ENCODE measurements around the gene SPATA25. TPM values are rescaled to one million over a fixed set of nuclear protein-coding genes. Genes with fewer than 3 reads are reported as not detected.

SPATA25 gene
- polyA plus RNA-seq, 1 donor from 2014 or later: 5.1 TPM

DNA sequence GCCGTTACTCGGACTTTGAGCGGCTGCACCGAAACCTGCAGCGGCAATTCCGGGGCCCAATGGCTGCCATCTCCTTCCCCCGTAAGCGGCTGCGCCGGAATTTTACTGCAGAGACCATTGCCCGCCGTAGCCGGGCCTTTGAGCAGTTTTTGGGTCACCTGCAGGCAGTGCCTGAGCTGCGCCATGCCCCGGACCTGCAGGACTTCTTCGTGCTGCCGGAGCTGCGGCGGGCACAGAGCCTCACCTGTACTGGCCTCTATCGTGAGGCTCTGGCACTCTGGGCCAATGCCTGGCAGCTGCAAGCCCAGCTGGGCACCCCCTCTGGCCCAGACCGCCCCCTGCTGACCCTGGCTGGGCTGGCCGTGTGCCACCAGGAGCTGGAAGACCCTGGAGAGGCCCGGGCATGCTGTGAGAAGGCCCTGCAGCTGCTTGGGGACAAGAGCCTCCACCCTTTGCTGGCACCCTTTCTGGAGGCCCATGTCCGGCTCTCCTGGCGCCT, 46.7 kb downstream of the SPATA25 start:
- no peaks in the 10 kb centered on the region for H3K9me3 ChIP-seq (ENCODE audit: low read length)
- no peaks in the 10 kb centered on the region for H3K9me2 ChIP-seq (ENCODE audit: insufficient read depth, low read length)
- no peak overlapping the region for H3K4me2 ChIP-seq (ENCODE audit: low read length)
- no peaks in the 10 kb centered on the region for H4K20me1 ChIP-seq (ENCODE audit: insufficient read depth)
- no peak overlapping the region for H2AFZ ChIP-seq (ENCODE audit: low read depth, low read length)
- H3K9ac ChIP-seq (ENCODE audit: low read length): no peak overlapping the region
- H3K4me3 ChIP-seq (ENCODE audit: low read length): no peak overlapping the region
- no peaks in the 10 kb centered on the region for H3K79me2 ChIP-seq (replicated peaks; ENCODE audit: insufficient read depth, low read length)
- no peaks in the 10 kb centered on the region for H3K27me3 ChIP-seq (ENCODE audit: insufficient read depth, low read depth, low read length)
- no peak overlapping the region for H3K27ac ChIP-seq (ENCODE audit: low read length)
- no peaks in the 10 kb centered on the region for H3K36me3 ChIP-seq (ENCODE audit: insufficient read depth, low read length)
- TF ChIP-seq EP300 (conservative IDR thresholded peaks at IDR 0.05; ENCODE audit: poor library complexity, severe bottlenecking) (no peak), POLR2AphosphoS5 (IDR thresholded peaks at IDR 0.05) (no peak), SMC3 (conservative IDR thresholded peaks at IDR 0.05; ENCODE audit: poor library complexity) (no peak)
- TF ChIP-seq, protein P1, sequence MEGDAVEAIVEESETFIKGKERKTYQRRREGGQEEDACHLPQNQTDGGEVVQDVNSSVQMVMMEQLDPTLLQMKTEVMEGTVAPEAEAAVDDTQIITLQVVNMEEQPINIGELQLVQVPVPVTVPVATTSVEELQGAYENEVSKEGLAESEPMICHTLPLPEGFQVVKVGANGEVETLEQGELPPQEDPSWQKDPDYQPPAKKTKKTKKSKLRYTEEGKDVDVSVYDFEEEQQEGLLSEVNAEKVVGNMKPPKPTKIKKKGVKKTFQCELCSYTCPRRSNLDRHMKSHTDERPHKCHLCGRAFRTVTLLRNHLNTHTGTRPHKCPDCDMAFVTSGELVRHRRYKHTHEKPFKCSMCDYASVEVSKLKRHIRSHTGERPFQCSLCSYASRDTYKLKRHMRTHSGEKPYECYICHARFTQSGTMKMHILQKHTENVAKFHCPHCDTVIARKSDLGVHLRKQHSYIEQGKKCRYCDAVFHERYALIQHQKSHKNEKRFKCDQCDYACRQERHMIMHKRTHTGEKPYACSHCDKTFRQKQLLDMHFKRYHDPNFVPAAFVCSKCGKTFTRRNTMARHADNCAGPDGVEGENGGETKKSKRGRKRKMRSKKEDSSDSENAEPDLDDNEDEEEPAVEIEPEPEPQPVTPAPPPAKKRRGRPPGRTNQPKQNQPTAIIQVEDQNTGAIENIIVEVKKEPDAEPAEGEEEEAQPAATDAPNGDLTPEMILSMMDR (IDR thresholded peaks at IDR 0.05; ENCODE audit: poor library complexity, severe bottlenecking): no peak
- no peaks in the 10 kb centered on the region for H3F3A ChIP-seq (ENCODE audit: insufficient read depth, low read length, poor library complexity, severe bottlenecking)

- Histone ChIP-seq H3K27me3 (ENCODE audit: insufficient read depth, low read depth, low read length) (no peaks in the 10 kb centered on the region), H3K9me3 (ENCODE audit: low read length) (no peaks in the 10 kb centered on the region), H4K20me1 (ENCODE audit: insufficient read depth) (no peaks in the 10 kb centered on the region), H3K4me2 (ENCODE audit: low read length) (no peak overlapping the region), H3F3A (ENCODE audit: insufficient read depth, low read length, poor library complexity, severe bottlenecking) (no peaks in the 10 kb centered on the region), H3K36me3 (ENCODE audit: insufficient read depth, low read length) (no peaks in the 10 kb centered on the region), H3K9ac (ENCODE audit: low read length) (no peak overlapping the region), H2AFZ (ENCODE audit: low read depth, low read length) (no peak overlapping the region), H3K9me2 (ENCODE audit: insufficient read depth, low read length) (no peaks in the 10 kb centered on the region), H3K4me3 (ENCODE audit: low read length) (no peak overlapping the region), H3K27ac (ENCODE audit: low read length) (no peak overlapping the region), H3K79me2 (replicated peaks; ENCODE audit: insufficient read depth, low read length) (no peaks in the 10 kb centered on the region)
- TF ChIP-seq MXI1 (conservative IDR thresholded peaks at IDR 0.05; ENCODE audit: poor library complexity, severe bottlenecking) (no peak), RAD21 (conservative IDR thresholded peaks at IDR 0.05) (no peak), TAF1 (IDR thresholded peaks at IDR 0.05; ENCODE audit: low read depth) (no peak), SMC3 (conservative IDR thresholded peaks at IDR 0.05; ENCODE audit: poor library complexity) (no peak), EP300 (conservative IDR thresholded peaks at IDR 0.05; ENCODE audit: poor library complexity, severe bottlenecking) (no peak), POLR2AphosphoS5 (IDR thresholded peaks at IDR 0.05) (no peak), EZH2 (IDR thresholded peaks at IDR 0.05; ENCODE audit: borderline replicate concordance, insufficient read depth, low read length, poor library complexity, severe bottlenecking) (no peak), REST (IDR thresholded peaks at IDR 0.05; ENCODE audit: borderline replicate concordance) (no peak)
- TF ChIP-seq, protein P1 (IDR thresholded peaks at IDR 0.05; ENCODE audit: poor library complexity, severe bottlenecking): no peak
Observed at GRCh38 chr20:45836841-45837240, 50.6 kb downstream of the SPATA25 start.

Other genes with a start within 250 kb of the SPATA25 start
- gene WFDC11, start 217.4 kb downstream of the SPATA25 start, polyA plus RNA-seq: not detected in 2 replicates
- not detected in 2 replicates for gene WFDC13, start 185.6 kb downstream of the SPATA25 start, polyA plus RNA-seq
- gene WFDC10B, start 182.6 kb downstream of the SPATA25 start, polyA plus RNA-seq: not detected in 2 replicates
- not detected in 2 replicates for gene SPINT4, start 165.3 kb downstream of the SPATA25 start, polyA plus RNA-seq
- gene WFDC3, start 95.7 kb downstream of the SPATA25 start, polyA plus RNA-seq: not detected in 2 replicates
- gene DNTTIP1, start 95.7 kb downstream of the SPATA25 start, polyA plus RNA-seq: 35.9 and 43.8 TPM in 2 replicates
- 2.5 and 4.9 TPM in 2 replicates for gene UBE2C, start 75.0 kb downstream of the SPATA25 start, polyA plus RNA-seq
- 3.8 TPM in 1 of 2 replicates, not detected in the other for gene TNNC2, start 60.3 kb downstream of the SPATA25 start, polyA plus RNA-seq
- 7.2 and 14.8 TPM in 2 replicates for gene SNX21, start 53.8 kb downstream of the SPATA25 start, polyA plus RNA-seq
- gene ACOT8, start 30.2 kb downstream of the SPATA25 start, polyA plus RNA-seq: 60.9 and 68.7 TPM in 2 replicates
- 12.3 and 14.3 TPM in 2 replicates for gene ZSWIM3, start 30.0 kb downstream of the SPATA25 start, polyA plus RNA-seq
- 3.3 and 5.5 TPM in 2 replicates for gene ZSWIM1, start 6.4 kb downstream of the SPATA25 start, polyA plus RNA-seq
- 5.0 and 6.3 TPM in 2 replicates for gene NEURL2, start 3.6 kb upstream of the SPATA25 start, polyA plus RNA-seq
- 25.7 and 49.7 TPM in 2 replicates for gene CTSA, start 3.7 kb upstream of the SPATA25 start, polyA plus RNA-seq
- gene PLTP, start 24.5 kb upstream of the SPATA25 start, polyA plus RNA-seq: 5.3 and 7.0 TPM in 2 replicates
- 21.5 and 28.3 TPM in 2 replicates for gene PCIF1, start 47.1 kb upstream of the SPATA25 start, polyA plus RNA-seq
- 12.8 and 18.9 TPM in 2 replicates for gene ZNF335, start 84.6 kb upstream of the SPATA25 start, polyA plus RNA-seq
- not detected in 2 replicates for gene MMP9, start 121.3 kb upstream of the SPATA25 start, polyA plus RNA-seq
- gene SLC12A5, start 141.6 kb upstream of the SPATA25 start, polyA plus RNA-seq: 53.1 and 74.4 TPM in 2 replicates
- gene NCOA5, start 202.3 kb upstream of the SPATA25 start, polyA plus RNA-seq: 23.0 and 29.9 TPM in 2 replicates
- gene CD40, start 230.7 kb upstream of the SPATA25 start, polyA plus RNA-seq: not detected in 2 replicates

Measured in neural cell (in vitro differentiated cells).